ENCODE results near the gene PLXNA4.

The PLXNA4 gene

GRCh38 chr7:132255115-132255797, 321.0 kb downstream of the PLXNA4 start:
- no peak for DNase-seq
- no peaks in the 10 kb centered on the region for H3K27me3 ChIP-seq (replicated peaks)
- no peaks in the 10 kb centered on the region for H3K36me3 ChIP-seq (replicated peaks)
- no peak for TF ChIP-seq CTCF (IDR thresholded peaks at IDR 0.05; ENCODE audit: low read depth, low read length, missing control alignments)
- no peak overlapping the region for H3K4me3 ChIP-seq (ENCODE audit: low read depth, low read length)
- in situ Hi-C loops (cut with HindIII; ENCODE audit: low pct_ligation_motif_present, low sequenced_read_pairs) = no loop called here
- H3K27ac ChIP-seq = no peak overlapping the region

GRCh38 chr7:132254455-132254854, 321.8 kb downstream of the PLXNA4 start:
- in situ Hi-C loops (cut with HindIII; ENCODE audit: low pct_ligation_motif_present, low sequenced_read_pairs) = no loop called here
- H3K4me3 ChIP-seq (ENCODE audit: low read depth, low read length) = no peak overlapping the region
- TF ChIP-seq CTCF (IDR thresholded peaks at IDR 0.05; ENCODE audit: low read depth, low read length, missing control alignments) = no peak
- H3K36me3 ChIP-seq (replicated peaks) = no peaks in the 10 kb centered on the region
- no peaks in the 10 kb centered on the region for H3K27me3 ChIP-seq (replicated peaks)
- no peak for DNase-seq
- no peak overlapping the region for H3K27ac ChIP-seq

GRCh38 chr7:132252793-132253100, 323.5 kb downstream of the PLXNA4 start:
- TF ChIP-seq CTCF (IDR thresholded peaks at IDR 0.05; ENCODE audit: low read depth, low read length, missing control alignments) = no peak
- DNase-seq = no peak
- Histone ChIP-seq H3K36me3 (replicated peaks) (no peaks in the 10 kb centered on the region), H3K27ac (no peak overlapping the region), H3K27me3 (replicated peaks) (no peaks in the 10 kb centered on the region), H3K4me3 (ENCODE audit: low read depth, low read length) (no peak overlapping the region)
- in situ Hi-C loops (cut with HindIII; ENCODE audit: low pct_ligation_motif_present, low sequenced_read_pairs) = no loop called here

GRCh38 chr7:132251327-132251659, 325.0 kb downstream of the PLXNA4 start:
- in situ Hi-C loops (cut with HindIII; ENCODE audit: low pct_ligation_motif_present, low sequenced_read_pairs) = no loop called here
- Histone ChIP-seq H3K27ac (no peak overlapping the region), H3K27me3 (replicated peaks) (no peaks in the 10 kb centered on the region), H3K4me3 (ENCODE audit: low read depth, low read length) (no peak overlapping the region), H3K36me3 (replicated peaks) (no peaks in the 10 kb centered on the region)
- DNase-seq = no peak
- no peak for TF ChIP-seq CTCF (IDR thresholded peaks at IDR 0.05; ENCODE audit: low read depth, low read length, missing control alignments)

GRCh38 chr7:132250480-132251326, 325.6 kb downstream of the PLXNA4 start:
- Histone ChIP-seq H3K36me3 (replicated peaks) (no peaks in the 10 kb centered on the region), H3K4me3 (ENCODE audit: low read depth, low read length) (no peak overlapping the region), H3K27me3 (replicated peaks) (no peaks in the 10 kb centered on the region), H3K27ac (no peak overlapping the region)
- no peak for TF ChIP-seq CTCF (IDR thresholded peaks at IDR 0.05; ENCODE audit: low read depth, low read length, missing control alignments)
- in situ Hi-C loops (cut with HindIII; ENCODE audit: low pct_ligation_motif_present, low sequenced_read_pairs) = no loop called here
- DNase-seq = no peak

All from brain microvascular endothelial cell (primary cell).